Suppressor macrophage treated with lipopolysaccharide for 1 hour (primary cell): ENCODE data around the gene UBFD1.
"Not testable (repeated sequence)": the region's sequence is repeated elsewhere in the genome, so short reads cannot be mapped to it uniquely, and the experiment has no call there.

Source experiments
- DNase-seq, 3 donors: peaks; one replicate each; pipeline ENCODE4 v3.0.0-alpha.2; 2020 to 2022

UBFD1 gene

DNA sequence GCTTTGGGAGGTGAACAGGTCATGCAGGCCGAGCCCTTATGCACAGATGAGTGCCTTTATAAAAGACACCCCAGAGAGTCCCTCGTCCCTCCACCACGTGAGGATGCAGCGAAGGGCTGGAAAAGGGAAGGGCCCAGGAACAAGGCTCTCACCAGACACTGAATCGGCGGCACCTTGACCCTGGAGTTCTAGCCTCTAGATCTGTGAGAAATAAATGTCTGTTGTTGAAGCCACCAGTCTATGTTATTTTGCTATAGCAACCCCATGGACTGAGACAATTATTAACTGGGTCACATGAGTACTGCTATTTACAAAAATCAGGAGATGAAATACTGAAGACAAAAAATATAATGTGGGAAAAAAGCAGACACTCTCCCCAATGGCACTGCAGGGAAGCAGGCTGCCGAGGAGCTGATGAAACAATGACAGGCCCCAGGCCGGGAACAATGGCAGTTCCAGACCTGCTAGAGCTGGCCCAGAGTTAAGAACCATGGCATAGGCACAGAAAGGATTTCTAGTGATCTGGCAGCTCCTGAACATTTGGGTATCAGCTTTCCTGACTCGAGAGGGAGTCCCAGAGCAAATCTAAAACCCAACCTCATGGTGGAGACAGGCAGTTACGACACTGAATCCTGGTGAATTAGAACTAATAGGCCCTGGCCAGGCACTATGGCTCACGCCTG lies 29.4 kb upstream of the UBFD1 start:
- no peak for DNase-seq

DNA sequence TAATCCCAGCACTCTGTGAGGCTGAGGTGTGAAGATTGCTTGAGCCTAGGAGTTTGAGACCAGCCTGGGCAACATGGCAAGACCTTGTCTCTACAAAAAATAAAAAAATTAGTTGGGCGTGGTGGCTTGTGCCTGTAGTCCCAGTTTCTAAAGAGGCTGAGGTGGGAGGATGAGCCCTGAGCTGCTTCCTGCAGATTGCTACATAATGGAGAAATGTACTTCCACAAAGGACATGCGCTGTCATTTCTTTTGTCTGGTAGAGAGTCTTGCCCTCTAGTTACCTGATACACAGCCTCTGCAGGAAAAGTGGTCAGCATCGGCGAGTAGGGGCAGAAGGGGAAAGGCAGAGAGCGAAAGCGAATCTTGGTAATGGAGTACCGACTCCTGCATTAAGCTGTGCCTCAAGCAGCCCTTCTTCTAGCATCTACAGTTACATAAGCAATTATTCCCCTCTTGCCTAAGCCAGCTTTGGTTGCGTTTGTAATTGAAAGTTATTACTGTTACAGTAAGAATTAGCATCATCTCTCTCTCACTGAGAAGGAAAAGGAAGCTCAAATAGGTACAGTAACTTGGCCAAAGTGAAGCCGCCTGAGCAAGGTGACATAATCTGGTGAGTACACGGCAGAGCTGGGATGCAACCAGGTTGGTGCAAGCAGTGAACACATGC lies 28.8 kb upstream of the UBFD1 start:
- DNase-seq: peak; percentile 58 to 62 (median 60)

DNA sequence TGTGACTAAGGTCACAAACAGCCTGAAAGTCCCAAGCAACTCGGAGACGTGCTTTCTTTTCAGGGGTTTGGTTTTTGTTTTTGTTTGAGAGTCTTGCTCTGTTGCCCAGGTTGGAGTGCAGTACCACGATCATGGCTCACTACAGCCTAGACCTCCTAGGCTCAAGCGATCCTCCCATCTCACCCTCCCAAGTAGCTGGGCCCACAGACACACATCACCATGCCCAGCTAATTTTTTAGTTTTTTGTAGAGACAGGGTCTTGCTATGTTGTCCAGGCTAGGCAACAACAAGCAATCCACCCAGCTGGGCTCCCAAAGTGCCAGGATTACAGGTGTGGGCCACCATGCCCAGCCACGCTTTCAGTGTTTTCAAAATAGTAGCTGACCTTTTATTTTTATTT lies 27.5 kb upstream of the UBFD1 start:
- DNase-seq: no peak

DNA sequence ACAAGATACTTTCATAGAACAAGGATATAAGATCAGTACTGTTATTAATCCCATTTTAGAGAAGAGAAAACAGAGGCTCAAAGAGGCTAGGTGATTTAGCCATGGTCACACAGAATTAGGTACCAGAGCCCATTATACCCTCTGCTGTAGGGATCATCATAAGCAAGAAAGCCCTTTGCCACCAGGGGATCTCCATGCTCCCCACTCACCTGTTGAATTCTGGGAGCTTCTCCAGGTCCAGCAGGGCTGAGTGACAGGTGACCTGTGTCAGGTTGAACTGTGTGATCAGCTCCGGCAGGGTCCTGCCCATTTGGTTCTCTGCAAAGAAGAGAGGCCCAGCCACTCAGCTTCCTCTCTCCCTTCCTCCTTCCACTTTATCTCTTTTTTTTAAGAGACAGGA lies 25.1 kb upstream of the UBFD1 start:
- no peak for DNase-seq

DNA sequence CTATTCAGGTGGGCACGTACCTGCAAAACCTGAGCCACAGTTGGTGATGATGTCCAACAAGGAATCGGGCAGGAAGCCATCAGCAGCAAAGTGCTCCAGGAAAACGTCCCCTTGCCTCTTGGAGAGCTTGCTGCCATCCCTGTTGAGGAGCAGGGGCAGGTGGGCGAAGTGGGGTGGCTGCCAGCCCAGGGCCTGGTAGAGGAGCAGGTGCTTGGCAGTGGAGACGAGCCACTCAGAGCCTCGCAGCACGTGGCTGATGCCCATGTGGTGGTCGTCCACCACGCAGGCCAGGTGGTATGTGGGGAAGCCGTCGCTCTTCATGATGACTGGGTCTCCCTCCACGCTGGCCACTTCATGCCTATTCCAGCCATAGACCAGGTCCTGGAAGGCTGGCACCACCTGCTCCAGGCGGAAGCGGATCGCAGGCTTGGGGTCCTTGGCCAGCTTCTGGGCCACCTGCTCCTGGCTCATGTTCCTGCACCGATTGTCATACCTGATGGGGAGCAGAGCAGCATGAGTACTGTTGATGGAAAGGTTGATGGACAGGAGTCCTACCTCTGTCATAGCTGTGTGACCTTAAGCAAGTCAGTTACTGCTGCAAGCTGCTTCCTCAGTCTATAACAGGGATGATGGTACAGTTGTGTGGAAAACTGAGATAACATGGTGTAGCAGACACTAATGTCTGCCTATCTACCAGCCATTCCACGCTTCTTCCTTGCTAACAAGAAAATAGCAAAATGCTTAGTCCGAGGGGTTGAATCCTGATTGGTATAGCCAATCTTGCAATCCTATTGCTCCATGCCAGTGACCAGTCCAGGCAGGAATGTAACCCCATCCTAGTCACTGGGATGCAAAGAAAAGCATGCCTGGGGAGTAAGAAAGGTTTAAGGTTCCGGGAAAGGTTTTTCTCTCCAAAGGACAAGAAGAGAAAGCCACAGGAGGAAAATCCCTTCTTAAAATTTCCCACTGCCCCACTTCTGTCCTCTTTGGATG lies 22.4 kb upstream of the UBFD1 start:
- DNase-seq: no peak

DNA sequence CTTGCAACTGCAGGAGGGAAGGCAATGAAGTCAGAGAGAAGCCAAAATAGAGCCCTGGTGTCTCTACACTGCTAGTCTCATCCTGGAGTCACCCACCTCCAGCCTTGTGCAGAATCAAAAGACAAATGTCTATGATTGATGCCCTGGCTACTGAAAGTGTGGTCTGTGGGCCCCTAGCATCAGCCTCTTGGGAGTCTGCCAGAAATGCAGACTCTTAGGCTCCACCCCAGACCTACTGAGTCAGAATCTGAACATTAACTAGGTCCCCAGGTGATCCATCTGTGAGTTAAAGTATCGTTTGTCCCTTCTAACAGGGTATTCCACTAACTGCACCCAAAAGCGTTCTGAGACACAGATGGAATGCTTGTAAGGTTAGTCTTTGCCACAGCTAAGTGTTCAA lies 21.6 kb upstream of the UBFD1 start:
- no peak for DNase-seq

DNA sequence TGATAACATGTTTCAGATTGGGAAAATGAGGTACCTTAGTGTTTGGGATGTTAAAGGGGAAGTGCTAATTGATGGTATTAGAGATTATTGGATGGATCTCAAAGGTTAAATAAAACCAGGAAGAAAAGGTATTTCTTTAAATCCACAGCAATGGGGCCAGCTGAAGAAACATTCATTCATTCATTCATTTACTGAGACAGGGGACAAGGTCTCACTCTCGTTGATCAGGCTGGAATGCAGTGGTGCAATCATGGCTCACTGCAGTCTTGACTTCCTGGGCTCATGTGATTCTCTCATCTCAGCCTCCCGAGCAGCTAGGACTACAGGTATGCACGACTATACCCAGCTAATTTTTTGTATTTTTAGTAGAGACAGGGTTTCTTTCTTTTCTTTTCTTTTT lies 20.1 kb upstream of the UBFD1 start:
- DNase-seq: no peak

DNA sequence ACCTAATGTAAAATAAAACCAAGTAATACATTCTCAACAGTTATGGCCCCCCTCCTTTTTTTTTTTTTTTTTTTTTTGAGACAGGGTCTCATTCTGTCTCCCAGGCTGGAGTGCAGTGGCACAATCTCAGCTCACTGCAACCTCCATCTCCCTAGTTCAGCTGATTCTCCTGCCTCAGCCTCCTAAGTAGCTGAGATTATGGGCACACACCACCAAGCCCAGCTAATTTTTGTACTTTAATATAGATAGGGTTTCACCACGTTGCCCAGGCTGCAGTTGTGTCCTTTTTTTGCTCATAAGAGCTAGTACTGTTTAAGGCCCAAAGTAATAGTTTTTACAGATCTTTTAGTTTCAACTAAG lies 18.6 kb upstream of the UBFD1 start:
- no peak for DNase-seq

DNA sequence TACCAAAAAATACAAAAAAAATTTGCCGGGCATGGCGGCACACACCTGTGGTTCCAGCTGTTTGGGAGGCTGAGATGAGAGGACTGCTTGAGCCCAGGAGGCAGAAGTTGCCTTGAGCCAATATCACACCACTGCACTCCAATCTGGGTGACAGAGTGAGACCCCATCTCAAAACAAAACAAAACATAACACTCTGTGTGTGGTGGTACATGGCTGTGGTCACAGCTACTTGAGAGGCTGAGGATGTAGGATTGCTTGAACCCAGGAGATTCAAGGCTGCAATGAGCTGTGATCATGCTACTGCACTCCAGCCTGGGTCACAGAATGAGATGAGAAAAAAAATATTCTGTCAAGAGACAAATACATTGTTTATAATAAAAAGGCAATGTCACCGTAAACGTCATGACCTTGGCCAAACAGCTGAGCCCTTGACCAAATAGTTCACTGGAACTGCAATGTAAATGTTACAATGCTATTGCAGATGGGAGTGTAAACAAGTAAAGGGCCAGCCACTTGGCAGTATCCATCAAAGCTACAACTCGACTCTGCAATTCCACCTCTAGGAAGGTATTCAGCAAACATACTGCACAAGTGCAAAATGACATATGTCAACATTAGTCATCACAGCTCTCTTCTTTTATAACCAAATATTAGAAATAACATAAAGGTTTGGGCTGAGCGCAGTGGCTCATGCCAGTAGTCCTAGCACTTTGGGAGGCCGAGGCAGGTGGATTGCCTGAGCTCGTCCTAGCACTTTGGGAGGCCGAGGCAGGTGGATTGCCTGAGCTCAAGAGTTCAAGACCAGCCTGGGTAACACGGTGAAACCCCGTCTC lies 17.3 kb upstream of the UBFD1 start:
- DNase-seq: no peak

DNA sequence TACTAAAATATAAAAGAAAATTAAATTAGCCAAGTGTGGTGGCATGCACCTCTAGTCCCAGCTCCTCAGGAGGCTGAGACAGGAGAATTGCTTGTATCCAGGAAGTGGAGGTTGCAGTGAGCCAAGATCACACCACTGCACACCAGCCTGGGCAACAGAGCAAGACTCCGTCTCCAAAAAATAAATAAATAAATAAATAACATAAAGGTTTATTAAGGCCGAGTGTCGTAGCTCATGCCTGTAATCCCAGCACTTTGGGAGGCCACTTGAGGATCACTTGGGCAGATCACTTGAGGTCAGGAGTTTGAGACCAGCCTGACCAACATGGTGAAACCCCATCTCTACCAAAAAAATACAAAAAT lies 16.7 kb upstream of the UBFD1 start:
- DNase-seq: not testable (repeated sequence)

DNA sequence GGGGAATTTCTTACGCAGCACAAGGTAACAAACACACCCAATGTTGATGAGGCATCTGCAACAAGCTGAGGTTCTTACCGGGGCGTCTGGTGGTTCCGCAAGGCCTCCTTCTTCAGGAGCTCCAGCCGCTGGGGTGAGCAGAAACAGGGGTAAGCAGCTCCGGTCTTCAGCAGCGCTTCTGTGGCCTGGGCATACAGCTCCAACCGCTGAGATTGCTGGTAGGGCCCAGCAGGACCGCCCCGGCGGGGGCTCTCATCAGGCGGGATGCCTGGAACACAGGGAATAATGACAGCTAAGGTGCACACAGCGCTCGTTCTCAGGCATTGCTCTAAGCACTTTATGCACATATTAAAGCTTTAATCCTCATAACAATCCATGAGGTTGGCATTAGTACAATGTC lies 13.1 kb upstream of the UBFD1 start:
- DNase-seq: no peak

DNA sequence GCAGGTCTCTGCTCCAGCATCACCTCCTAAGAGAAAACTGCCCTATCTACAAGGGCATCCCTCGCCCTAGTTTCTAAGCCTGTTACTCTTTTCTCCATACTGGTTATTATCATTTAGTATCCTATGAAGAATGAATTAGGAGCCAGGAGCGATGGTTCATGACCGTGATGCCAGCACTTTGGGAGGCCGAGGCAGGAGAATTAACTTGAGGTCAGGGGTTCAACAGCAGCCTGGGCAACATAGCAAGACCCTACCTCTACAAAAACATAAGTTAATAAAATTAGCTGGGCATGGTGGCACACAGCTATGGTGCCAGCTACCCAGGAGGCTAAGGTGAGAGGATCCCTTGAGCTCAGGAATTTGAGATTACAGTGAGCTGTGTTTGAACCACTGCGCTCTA lies 7.6 kb upstream of the UBFD1 start:
- no peak for DNase-seq

DNA sequence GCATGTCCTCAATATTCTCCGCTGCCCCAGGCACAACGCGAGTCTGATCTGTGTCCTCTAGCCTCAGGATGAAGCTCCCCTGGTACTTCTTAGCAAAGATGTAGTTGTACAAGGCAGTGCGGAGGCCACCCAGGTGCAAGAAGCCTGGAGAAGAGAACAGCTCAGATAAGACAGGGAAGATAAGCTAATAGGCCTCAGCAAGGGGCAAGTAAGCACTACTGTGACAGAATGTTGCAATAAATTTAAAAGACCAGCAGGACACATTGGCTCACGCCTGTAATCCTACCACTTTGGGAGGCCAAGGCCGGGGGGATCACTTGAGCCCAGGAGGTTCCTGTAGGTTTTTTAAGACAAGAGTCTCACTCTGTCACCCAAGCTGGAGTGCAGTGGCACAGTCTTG lies 5.4 kb upstream of the UBFD1 start:
- no peak for DNase-seq

DNA sequence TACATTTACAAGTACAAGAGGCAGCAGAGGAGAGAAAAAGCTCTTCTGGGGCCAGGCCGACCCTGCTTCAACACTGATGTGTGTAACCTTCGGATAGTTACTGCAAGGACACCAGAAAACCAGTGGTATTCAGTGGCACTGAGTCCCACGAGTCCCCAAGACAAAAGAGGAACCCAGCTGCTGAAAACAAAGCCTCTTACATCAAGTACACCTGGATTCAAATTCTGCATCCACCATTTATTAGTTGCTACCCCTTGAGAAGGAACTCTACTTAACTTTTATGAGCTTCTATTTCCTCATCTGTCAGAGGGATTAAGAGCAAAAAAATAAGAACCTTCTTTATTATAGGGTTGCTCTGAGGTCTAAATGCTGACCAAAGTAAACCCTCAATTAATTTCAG lies 3.0 kb upstream of the UBFD1 start:
- no peak for DNase-seq

DNA sequence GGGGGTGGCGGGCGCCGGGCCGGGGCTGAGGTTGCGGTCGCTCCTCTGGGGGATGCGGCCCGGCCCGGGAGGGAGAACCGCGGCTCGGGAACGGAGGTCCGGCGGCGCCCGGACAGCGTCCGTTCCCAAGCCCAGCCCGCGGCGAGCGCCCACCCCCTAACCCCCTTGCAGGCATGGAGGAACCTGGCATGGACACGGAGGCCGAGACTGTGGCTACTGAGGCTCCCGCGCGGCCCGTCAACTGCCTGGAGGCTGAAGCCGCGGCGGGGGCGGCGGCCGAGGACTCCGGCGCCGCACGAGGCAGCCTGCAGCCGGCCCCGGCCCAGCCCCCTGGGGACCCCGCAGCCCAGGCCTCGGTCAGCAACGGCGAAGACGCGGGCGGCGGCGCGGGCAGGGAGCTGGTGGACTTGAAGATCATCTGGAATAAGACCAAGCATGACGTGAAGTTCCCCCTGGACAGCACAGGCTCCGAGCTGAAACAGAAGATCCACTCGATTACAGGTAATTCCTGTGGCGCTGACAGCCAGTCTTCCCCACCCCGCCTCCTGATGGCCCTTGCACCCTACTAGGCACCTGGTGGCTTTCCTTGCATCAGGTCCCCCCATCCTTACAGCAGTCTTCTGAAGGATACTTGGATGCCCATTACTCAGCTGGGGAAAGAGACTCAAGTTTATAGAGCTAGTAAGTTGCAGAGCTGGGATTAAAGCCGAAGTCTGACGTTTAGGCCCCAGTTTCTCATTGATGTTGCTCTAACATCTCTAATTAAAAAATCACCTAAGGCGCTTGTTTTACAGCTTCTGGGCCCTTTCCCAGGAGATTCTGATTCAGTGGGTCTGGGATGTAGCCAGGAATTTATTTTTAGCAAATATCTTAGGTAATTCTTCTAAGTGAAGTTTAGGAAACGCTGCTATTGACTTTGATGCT lies 514 bp downstream of the UBFD1 start:
- DNase-seq: peak in 1 of 3 donors; percentile 66

DNA sequence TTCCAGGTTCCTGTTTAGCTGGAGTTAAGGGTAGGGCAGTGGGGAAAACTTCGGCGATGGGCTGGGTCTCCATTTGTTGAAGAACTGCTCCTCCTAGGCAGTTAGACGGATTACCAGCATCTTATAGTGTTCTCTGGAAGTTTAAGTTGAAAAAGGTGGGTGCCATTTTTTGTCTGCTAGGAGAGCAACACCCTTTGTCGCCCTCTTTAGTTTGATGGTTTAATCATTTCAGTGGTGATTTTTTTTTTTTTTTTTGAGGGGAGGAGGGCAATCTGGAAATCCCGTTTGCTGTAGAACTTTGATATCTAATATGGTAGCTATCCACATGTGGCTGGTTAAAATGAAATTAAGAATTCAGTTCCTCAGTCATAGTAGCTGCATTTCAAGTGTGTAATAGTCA lies 4.1 kb downstream of the UBFD1 start:
- no peak for DNase-seq

DNA sequence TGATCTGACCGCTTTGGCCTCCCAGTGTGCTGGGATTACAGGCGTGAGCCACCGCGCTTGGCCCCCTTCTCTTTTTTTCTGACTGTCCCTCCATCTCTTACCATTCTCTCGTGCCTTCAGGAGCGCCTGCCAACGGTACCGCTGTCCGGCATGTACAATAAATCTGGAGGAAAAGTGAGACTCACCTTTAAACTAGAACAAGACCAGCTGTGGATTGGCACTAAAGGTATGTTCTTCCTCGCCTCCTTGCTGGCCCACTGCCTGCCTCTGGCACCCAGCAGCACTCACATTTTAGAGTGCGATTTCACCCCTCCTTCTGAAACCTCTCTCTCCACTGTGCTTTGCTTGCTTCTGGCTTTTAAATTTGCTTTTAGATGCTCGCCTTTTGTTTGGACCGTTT lies 5.0 kb downstream of the UBFD1 start:
- no peak for DNase-seq

DNA sequence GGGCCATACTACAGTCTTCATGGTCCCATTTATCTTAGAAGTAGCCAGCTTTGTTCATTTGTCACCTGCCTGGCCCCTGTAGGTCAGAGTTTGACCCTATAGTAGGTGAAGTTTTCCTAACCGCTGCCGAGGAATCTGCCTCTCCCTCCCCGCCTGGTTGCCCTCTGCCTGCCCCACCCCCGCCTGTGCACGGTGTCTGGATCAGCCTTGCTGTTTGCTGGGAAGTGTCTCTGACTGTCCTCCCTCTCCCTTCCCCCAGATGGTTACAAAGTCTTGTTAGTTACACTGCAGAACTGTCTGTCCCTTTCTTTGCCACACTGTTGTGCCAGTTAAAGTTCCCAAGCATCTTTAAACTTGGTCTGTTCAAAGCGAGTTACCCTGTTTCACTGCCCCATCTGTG lies 5.7 kb downstream of the UBFD1 start:
- DNase-seq: no peak

DNA sequence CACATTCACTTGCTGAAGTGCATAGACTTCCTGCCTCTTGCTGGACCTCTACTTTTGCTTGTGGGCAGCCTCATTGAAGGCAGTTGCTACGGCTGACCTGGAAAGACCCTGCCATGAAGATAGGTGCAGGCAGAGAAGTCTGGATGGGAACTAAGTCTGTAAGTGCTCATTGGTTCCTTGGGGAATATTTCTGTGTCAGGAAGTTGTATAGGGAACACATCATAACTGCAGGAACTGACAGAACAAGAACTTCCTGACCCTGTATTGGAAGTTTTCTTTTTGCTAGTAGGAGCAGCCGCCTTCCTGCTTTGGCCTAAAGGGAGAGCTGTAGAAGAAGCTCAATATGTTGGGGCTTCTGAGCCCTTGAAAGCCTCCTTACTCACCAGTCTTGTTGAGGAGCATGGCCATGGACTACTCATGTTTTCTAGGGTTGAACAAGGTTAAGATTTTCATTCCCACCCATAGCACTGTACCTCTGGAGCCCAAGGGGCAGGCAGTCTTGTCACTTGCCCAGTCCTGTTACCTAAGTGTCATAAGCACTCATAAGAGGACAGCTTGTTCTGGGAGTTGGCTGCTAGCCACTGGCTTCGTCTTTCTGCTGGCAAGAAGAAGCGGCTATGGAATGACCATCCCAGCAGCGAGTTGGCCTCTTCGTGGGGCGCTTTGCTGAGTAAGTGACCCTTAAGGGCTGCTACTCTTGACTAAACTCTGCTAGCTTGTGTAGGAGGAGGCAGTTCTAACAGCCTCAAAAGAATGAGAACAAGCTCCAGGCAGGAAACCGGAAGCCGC lies 7.2 kb downstream of the UBFD1 start:
- no peak for DNase-seq

DNA sequence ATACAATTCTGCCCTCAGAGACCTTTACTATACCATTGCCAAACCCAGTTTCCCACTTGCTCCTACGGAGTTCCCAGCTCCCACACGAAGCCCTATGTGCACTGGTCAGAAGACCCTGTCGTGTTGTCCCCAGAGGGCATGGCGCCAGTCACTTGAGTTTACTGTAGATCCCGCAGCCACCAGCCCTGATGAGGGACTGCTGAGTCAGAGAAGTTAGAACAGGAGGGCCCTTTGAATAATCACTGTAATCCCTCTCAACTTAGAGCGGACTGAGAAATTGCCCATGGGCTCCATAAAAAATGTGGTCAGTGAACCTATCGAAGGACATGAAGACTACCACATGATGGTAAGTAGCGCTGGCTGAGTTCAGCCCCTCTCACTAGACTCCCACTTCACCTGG lies 9.2 kb downstream of the UBFD1 start:
- no peak for DNase-seq

DNA sequence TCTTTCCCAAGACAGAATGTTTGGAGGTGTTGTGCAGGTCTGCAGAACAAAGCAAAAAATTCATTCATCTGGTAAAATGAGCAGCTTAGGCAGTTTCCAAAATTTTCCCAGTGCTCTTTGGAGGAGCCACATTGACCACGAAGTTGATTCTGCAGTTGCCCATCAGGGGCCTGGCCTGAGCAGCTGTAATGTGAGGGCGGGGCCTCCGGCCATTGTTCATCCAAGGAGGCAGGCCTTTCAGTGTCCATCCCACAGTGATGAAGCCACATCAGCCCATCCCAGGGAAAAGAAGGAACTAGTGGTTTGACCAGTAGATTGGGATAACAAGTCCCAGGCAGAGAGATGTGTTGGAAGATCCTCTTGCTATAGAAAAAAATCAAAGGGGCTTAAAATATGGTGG lies 10.1 kb downstream of the UBFD1 start:
- no peak for DNase-seq
